ENCODE data around the gene TPP1.

TPP1 gene

GRCh38 chr11:6646918-6647679 is 27.9 kb upstream of the TPP1 start:
- peak; percentile 29 for DNase-seq (ENCODE audit: low spot score)

DNA sequence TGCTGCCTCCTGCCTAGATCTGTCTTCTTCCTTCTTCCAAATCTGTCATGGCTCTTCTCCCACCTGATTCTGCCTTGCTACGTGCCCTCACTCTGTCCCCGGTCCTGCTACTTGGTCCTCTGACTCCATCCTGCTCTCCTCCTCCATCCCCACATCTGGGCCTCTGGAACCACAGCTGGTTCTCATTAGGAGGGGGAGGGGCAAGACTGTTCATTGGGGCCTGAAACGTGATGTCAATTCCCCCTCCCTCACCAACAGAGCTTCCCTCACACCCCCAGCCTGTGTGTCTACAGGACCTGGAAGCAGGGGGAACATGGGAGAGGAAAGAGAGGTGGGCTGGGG is 27.3 kb upstream of the TPP1 start:
- no peak for DNase-seq (ENCODE audit: low spot score)

DNA sequence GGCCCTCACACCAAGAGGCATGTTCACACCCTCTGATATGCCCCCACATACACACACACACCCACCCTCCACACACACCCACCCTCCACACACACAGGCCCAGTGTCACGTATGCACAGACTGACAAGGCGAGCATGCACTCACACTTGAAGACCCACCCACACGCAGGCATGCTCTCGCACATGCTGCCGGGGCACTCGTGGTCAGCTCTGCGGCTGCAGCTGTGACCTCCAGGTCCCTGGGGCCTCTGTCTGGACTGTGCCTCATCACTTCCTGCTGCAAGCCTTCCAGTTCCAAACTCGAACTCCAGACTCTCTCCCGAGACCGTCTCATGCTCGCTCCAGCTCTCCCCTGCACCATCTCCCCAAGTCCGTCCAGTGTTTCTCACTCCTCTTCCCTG is 26.8 kb upstream of the TPP1 start:
- DNase-seq (ENCODE audit: low spot score): no peak

GRCh38 chr11:6642957-6643356 is 23.7 kb upstream of the TPP1 start:
- DNase-seq (ENCODE audit: low spot score): no peak

GRCh38 chr11:6640985-6641701 is 21.9 kb upstream of the TPP1 start:
- DNase-seq (ENCODE audit: low spot score): no peak

GRCh38 chr11:6640036-6640984 is 21.1 kb upstream of the TPP1 start:
- DNase-seq (ENCODE audit: low spot score): no peak

DNA sequence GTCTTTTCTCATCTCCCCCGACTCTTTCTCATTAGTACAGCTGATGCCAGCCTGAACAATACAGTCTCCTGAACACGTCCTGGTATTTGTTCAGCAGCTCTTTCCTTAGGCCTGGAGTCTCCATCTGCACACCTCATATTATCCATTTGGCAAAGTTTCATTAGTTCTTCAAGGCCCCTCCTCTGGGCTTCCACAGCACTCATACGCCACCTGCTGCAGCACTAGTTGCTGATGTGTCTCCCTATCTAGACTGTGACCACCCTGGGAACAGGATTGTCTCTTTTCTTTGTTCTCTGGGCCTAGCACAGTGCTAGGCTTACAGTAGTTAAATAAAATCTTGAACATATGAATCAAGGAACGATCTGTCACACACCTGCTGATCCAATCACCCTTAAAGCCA is 19.2 kb upstream of the TPP1 start:
- DNase-seq (ENCODE audit: low spot score): no peak

DNA sequence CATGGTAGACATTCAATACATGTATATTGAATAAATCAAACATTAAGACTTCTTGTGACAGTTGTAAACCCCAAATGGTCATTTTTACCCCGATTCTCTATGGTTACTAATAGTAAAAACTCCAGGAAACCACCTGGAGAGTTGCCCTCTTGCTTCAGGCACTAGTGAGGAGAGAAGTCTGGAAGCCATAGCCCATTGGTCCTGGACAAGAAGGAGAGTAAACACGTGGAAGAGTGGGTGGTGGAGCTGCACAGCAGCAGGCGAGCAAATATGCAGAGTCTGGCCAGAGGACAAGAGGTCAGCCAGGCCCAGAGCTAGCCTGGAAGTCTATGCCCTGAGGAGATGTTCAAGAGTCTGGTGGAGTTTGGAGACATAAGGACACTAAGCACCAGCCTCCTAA is 18.6 kb upstream of the TPP1 start:
- DNase-seq (ENCODE audit: low spot score): no peak

DNA sequence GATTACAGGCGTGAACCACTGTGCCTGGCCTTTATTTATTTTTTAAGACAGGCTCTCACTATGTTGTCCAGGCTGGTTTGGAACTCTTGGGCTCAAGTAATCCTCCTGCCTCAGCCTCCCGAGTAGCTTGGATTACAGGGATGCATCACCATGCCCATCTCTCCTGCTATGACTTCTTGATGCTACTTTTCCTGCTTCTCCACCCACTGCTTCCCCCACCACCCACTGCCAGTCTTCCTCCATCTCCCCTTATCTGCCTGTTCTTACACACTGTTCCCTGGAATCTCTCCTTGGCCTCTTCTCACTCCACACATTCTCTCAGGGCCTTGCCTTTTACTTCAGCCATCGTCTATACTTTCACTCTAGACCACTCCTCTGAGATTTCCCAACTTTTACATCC is 17.3 kb upstream of the TPP1 start:
- DNase-seq (ENCODE audit: low spot score): no peak

GRCh38 chr11:6635082-6635932 is 16.1 kb upstream of the TPP1 start:
- DNase-seq (ENCODE audit: low spot score): no peak

DNA sequence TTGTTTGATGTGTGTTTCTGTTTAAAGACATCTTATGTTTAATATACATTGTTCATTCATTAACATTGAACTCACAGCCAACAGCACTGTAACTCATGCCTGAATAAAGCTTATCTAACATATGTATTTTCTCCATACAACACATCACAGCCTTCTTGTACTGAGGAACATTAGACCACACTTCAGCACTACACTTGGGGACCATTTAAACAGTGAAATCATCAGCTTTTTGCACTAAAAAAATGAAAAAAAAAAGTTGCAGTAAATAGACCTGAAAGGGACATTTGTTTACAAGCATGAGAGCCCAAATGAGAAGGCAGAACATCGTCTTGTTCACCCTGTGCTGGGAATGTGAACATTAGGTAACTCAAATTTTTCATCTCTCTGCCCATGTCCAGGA is 15.3 kb upstream of the TPP1 start:
- DNase-seq (ENCODE audit: low spot score): no peak

DNA sequence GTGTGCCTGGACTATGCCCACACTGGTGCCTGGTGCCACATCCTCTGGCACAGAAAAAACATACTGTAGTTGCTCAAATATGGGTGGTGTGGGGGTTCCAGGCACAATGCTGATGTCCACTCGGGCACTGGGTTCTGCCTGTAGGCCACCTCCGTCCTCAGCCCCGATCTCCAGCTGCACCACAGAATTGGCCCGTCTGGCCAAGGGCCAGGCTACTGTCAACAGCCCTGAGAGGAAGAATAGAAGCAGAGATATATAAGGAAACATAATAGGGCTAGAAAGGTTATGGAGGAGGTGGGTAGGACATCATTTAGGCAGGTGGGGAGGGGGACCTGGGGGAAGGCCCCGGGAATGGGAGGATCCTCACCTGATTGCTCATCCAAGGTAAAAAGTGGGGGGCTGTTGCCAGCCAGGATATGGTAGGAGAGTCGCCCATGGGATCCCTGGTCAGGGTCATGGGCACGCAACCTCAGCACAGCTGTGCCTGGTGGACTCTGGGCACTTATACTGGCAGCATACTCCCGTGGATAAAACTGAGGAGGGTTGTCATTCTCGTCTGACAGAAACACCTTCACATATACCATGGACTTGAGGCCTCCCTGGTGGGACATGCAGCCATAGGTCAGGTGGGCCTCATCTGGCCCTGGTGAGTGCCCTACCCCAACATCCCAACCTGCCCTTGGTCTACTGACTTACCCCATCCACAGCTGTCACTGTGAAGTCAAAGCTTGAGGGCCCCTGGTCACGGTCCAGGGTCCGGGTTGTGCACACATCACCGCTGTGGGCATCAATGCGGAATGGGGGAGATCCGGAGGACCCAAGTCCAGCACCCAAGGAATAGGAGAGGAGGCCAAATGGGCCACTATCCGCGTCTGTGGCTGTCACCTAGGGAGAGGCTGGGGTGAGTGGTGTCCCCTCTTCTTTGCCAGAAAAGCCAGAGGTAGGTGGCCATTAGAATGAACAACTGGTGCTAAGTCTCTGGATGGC is 14.5 kb upstream of the TPP1 start:
- no peak for DNase-seq (ENCODE audit: low spot score)

DNA sequence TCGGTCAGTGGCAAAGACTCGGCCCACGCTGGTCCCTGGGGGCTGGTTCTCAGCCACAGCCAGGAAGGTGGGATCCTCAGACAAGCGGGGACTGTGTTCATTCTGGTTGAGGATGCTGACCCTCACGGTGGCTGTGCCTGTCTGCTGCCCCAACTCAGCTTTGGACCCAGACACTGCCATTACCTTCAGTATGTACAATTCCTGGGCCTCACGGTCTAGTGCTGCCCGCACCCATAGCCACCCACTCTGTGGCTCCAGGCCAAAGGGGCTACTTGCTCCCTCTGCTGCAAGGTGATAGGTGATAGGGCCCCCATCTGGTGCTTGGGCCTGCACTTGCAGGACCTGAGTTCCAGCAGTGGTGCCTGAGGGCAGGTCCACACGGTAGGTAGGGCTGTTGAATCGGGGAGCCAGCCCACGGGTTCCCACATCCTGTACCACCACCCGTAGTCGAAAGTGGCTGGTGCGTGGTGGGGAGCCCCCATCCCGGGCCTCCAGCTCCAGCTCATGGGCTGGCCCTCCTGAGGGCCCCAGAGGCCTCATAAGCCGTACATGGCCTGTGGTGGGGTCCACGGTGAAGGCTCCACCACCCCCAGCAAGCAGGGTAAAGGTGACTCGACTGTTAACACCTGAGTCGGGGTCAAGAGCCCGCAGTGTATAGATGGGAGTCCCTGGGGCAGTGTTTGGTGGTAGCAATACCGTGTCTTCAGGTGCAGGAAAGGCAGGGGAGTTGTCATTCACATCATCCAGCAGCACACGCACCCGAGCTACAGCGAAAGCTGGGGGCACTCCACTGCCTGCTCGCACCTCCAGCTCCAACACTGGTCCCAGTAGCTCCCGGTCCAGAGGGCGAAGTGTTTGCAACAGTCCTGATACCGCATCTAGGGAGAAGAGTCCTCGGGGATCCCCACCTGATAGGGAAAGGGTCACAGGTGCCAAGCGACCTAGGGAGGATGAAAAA is 13.2 kb upstream of the TPP1 start:
- no peak for DNase-seq (ENCODE audit: low spot score)

DNA sequence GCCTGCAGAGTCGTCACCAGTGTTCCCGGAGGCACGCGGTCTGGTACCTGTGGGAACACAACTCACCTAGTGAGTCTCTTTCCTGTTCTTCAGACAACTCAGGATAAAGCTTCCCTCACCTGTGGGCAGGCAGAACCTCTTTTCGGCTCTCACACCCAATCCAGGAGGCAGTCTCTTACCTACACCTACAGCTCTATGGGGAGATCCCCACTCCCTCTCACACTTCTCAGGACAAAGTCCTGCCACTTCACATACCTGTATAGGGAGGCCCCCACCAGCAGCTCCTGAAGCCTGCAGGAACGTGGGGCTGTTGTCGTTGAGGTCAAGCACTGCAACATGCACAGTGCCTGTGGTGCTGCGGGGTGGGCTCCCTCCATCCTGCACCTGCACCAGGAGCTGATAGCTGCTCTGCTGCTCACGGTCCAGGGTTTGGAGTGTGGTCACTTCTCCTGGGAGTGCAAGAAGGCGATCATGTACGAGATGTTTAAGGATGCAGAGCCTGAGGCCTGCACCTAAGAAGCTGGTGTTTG is 12.2 kb upstream of the TPP1 start:
- no peak for DNase-seq (ENCODE audit: low spot score)

DNA sequence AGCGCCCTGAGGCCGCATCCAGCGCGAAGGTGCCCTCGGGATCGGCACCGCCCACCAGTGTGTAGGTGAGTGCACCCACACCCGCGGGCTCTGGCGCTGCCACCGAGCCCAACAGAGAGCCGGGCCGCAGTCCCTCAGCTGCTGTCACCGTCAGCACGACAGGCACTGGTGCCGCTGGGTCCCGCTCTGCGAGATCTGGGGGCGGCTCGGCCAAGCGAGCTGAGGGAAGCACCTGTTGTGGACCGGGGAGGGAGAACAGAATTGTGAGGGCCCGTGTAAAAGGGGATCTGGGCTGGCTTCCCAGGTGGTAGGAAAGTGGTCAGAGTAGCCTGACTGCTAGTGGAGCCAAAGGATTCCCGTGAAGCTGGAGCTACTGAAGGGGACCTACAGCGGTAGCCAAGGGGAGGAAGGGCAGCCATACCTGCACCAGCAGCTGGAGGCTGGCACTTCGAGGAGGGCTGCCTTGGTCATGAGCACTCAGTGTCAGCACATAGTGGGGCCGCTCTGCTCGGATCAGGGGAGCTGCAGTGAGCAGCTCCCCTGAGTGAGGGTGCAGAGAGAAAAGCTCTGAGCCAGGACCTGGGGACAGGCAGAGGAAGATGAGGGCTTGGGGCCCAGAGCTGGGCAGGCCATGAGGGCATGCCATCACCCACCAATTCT is 11.5 kb upstream of the TPP1 start:
- no peak for DNase-seq (ENCODE audit: low spot score)

DNA sequence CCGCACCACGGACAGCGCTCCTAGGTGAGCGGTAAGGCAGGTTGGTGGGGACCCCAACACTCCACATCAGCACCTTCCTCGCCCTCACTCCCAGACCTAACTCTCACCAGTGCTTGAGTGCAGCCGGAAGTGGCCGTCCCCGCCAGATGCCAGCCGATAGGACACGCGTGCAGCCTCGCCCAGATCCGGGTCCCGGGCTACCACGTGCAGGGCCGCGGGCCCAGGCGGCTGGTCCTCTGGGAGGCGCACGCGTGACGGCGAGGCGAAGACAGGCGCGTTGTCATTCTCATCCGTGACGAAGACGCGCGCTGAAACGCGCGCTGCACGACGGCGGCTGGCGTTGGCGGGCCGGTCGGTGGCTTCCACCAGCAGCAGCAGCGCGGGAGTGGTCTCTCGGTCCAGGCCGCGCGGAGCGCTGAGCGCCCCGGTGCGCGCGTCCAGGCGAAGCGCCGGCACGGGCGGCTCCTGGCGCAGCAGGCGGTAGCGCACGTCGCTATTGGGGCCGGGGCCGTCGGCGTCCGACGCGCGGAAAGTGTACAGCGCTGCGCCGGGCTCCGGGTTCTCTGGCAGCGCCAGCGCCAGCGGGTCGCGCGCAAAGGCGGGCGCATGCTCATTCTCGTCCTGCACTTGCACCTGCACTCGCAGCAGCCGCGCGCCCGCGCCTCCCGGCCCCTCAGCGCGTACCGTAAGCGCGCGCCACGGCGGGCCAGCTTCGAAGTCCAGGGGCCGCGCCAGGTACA is 10.8 kb upstream of the TPP1 start:
- DNase-seq (ENCODE audit: low spot score): no peak

DNA sequence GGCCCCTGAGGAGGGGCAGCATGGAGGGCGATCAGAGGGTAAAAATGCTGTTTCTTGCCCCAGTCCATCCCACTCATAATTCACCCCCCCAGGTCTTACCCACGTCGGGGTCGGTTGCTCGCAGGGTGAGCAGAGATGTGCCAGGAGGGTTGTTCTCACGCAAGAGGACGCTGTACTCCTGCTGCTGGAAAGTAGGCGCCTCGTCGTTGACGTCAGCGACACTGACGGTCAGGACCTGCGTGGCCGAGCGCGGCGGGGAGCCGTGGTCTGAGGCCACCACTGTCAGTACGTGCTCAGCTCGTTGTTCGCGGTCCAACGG is 10.3 kb upstream of the TPP1 start:
- no peak for DNase-seq (ENCODE audit: low spot score)

- DNase-seq (ENCODE audit: low spot score): no peak
These were observed 9.3 kb upstream of the TPP1 start for GRCh38 chr11:6628526-6628925.

All from CD4-positive, alpha-beta T cell treated with Interleukin-2 at 100 ng/mL for 4 hours (primary cell).